DMS153 treated with DMSO at 0.1 percent for 48 hours (cell line): Measurements from ENCODE around the gene TSPAN12.

Experiments used
- DNase-seq: peaks from one replicate; lab custom pipeline; 2025; ENCODE audit not compliant: unreplicated experiment; lab: John Stamatoyannopoulos, UW

The TSPAN12 gene

GRCh38 chr7:120843109-120843508, 14.8 kb downstream of the TSPAN12 start:
- no peak for DNase-seq

DNA sequence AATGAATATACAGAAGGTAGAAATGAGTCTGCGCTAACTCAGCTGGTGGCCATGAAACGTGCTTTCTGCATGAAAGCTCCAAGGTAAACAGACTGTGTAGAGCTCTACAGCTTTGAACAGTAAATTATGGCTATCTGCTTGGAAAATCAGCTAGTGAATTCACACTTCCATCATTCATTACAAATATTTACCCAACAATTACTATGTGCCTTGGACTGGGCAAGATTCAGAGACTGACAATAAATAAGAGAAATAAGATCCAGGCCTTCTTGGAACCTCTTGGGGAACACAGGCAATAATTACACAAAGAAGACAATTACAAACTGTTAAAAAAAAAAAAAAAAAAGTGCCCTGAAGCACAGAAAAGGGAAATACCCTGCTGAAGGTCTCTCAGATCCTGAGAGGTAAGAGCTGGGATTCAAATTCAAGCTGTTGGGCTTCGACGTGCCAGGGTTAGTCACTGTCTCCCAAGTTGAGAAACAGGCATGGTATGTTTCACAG, 15.8 kb downstream of the TSPAN12 start:
- DNase-seq: peak; percentile 82

- no peak for DNase-seq
These were observed 16.3 kb downstream of the TSPAN12 start for GRCh38 chr7:120841608-120842007.

DNA sequence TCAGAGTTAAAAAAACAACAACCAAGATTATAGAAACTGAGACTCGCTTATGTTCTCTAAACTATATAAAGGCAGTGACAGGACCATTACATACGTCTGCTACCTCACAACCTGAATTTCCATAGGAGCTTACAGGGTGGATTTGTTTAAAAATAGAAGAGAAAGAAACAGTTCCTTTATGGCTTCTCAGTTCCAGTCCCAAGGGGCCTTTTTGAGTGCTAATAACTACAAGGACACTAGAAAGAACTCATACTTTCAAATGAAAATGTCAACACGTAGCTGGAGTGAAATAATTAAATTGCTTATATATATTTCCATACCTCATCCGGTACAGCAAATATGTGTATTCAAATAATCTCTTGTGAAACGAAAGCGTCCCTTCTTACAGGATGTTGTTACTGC, 19.7 kb downstream of the TSPAN12 start:
- no peak for DNase-seq

GRCh38 chr7:120837599-120837998, 20.3 kb downstream of the TSPAN12 start:
- no peak for DNase-seq

GRCh38 chr7:120836556-120837115, 21.3 kb downstream of the TSPAN12 start:
- no peak for DNase-seq

GRCh38 chr7:120834726-120835125, 23.2 kb downstream of the TSPAN12 start:
- no peak for DNase-seq

- DNase-seq: peak; percentile 47
These were observed 24.4 kb downstream of the TSPAN12 start for GRCh38 chr7:120833546-120833945.

- no peak for DNase-seq
These were observed 25.1 kb downstream of the TSPAN12 start for GRCh38 chr7:120832803-120833202.

DNA sequence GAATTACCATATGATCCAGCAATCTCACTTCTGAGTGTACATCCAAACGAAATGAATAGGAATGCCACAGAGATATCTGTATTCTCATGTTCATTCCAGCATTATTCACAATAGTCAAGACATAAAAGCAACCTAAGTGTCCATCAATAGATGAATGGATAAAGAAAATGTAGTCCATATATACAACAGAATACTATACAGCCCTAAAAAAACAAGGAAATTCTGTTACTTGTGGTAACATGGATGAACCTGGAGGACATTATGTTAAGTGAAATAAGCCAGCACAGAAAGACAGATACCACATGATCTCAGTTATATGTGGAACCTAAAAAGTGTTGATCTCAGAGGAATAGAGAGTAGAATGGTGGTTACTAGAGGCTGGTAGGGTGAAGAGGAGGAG, 26.7 kb downstream of the TSPAN12 start:
- DNase-seq: no peak

GRCh38 chr7:120829487-120829886, 28.5 kb downstream of the TSPAN12 start:
- no peak for DNase-seq

DNA sequence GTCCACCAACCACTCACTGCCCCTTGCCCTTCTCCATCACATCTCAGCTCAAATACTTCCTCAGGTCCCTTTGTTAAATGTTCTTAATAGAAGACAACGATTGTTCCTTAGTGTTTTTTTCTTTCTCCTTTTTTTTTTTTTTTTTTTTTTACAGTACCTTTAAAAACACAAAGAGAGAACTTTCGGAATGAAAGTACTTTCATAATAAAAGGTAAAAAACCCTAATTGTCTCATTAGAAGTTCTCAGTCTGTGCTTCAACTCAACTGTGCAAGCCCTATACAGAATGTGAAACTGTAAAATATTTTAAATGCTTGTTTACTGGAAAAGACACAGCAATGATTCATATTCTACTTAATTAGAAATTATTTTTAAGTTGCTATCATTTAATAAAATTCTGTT, 29.4 kb downstream of the TSPAN12 start:
- DNase-seq: no peak

DNA sequence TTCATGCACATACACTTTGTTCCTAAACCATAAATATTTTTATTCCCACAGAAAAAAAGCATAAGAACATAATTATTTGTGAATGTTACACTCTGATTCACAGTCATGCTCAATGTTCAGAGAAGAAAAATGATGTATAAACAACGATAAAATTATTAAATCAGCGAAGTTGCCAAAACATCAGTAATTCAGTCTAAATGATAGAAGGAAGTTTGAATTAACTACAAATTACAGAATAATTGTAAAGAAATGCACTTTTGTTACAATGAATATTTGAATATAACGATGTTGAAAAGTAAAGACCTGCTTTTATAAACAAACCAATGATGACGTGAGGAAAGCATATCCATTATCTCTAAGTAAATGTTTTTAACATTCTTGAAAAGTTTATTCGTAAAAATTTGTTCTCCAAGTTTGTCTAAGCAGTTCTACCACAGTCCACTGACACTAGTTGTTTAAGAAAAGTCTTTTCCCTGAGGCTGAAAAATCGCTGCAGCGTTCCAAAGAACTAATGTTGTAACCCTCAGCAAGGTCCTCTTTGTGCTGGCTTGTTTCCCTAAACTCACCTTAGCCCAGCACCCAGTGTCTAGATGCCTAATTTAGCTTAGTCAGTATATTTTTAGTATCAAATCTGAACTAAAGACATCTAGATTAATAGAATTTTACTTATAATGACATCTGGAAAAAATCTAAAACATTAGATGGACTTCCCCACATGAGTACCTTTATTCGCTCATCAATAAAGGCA, 30.4 kb downstream of the TSPAN12 start:
- DNase-seq: no peak

- peak; percentile 10 for DNase-seq
These were observed 32.4 kb downstream of the TSPAN12 start for GRCh38 chr7:120825576-120825975.

GRCh38 chr7:120825152-120825551, 32.8 kb downstream of the TSPAN12 start:
- DNase-seq: no peak

DNA sequence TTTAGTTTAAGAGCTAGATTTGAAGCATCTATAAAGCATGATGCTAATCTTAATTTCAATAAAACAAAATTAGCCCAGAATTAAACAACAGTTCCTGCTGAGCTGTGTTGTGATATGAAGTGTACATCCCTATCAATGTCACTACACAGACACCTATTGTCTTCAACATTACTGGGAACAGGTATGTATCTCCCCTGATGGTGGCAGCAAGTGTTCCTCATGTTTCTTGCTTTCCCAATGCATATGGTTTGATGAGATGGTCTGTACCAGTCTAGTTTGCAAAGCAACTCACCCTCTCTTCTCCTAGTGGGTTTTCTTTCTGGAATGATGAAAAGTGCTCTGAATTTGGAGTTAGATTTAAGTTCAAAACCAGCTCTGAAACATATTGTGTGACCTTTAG, 38.1 kb downstream of the TSPAN12 start:
- DNase-seq: peak; percentile 4

- DNase-seq: no peak
These were observed 40.1 kb downstream of the TSPAN12 start for GRCh38 chr7:120817851-120818250.

GRCh38 chr7:120814253-120814939, 43.5 kb downstream of the TSPAN12 start:
- no peak for DNase-seq

GRCh38 chr7:120813546-120814252, 44.2 kb downstream of the TSPAN12 start:
- DNase-seq: no peak

- no peak for DNase-seq
These were observed 44.9 kb downstream of the TSPAN12 start for GRCh38 chr7:120813089-120813488.

DNA sequence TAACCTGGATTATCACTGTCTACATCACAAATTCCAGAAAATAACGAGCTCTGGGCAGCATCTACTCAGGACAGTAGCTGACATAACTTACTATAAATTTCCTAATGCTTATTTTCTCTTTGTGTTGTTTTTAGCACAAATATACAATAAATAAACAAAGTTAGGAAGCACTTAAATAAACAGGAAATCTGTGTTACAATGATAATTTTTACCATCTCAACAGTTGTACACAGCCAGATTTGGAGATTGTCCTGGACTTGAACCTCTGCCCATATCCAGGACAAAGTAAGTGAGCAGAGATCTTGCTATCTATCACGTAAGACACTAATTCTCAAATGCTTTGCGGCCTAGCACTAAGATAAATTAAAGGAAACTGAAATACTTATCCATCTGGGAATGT, 48.7 kb downstream of the TSPAN12 start:
- DNase-seq: no peak
